ENCODE measurements around the gene ITPR1. TPM values are rescaled to one million over a fixed set of nuclear protein-coding genes. Genes with fewer than 3 reads are reported as not detected.

Gene ITPR1
- total RNA-seq, 4 donors from 2014 or later, result 56.1 to 71.2 (median 61.9) TPM

DNA sequence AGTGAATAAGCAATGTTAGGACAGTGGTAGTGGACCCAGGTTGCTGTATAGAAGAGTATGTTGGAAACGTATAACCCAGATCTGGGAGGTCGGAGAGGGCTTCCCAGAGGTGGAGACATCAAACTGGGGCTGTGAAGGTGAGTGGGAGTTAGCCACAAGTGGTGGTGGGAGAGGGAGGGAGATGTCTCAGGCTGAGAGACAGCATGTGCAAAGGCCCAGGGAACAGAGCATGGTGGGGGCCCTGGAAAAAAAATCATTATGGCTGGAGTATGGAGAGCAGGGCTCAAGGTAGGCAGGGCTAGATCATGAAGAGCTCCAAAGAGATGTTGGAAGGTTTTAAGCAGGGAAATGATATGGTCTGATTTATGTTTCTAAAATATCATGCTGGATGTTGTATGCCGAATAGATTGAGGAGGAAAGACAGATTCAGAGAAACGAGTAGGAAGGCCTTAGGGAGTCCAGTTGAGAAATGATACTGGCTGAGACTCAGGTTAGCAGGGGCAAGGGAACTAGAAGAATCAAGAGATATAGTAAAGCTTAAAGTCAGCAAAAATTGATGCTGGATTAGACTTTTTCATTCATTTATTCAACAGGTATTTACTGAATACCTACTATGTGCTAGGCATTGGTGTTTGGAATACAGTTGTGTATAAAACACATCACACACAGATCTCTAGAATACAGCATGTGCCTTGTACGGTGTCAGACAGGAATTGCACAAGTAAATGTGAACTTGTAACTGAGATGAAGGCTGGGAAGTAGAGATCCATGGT, 17.0 kb downstream of the ITPR1 start:
- no peak overlapping the region for H3K4me3 ChIP-seq
- H3K27me3 ChIP-seq, result no peaks in the 10 kb centered on the region
- no peak overlapping the region for H3K27ac ChIP-seq
- no peaks in the 10 kb centered on the region for H3K36me3 ChIP-seq
- TF ChIP-seq CTCF (IDR thresholded peaks at IDR 0.05) (no peak), EP300 (IDR thresholded peaks at IDR 0.05) (no peak), POLR2A (IDR thresholded peaks at IDR 0.05) (no peak)
- DNase-seq (ENCODE audit: low spot score in 2 of 2), result no peak
- 80 to 83% methylated on average over 5 of the region's 5 CpGs for WGBS, 2 donors
- no peaks in the 10 kb centered on the region for H3K9me3 ChIP-seq
- H3K4me1 ChIP-seq, result peaks cover 0 to 5% (median under 1%) of the 10 kb centered on the region in 4 donors

DNA sequence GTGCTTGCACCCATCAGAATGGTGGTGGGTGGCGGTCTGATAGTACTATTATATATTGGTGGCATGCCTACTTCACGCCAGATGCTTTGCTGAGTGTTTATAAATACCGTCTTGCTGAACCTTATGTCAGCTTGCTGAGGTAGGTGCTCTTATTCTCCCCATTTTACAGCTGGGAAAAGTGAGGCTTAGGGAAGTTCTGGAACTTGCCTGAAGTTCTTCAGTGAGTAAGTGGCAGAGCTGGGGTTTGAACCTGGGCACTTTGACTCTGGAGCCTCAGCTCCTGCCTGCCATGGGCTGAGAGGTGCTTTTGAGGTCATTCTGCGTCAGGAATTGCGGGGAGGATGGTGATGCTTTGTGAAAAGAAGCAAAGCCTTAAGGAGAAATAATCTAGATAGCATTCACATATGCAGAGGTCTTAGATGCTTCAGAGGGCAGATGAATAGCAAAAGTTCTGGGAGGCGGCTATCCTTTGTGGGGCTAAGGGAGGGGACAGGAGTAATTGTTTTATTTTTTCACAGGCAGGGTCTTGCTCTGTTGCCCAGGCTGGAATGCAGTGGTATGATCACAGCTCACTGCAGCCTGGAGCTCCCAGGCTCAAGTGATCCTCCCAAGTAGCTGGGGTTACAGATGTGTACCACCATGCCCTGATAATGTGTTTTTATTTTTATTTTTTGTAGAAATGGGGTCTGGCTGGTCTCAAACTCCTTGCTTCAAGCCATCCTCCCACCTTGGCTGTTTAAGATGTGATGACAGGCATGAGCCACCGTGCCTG, 18.5 kb downstream of the ITPR1 start:
- H3K27ac ChIP-seq, result no peak overlapping the region
- TF ChIP-seq EP300 (IDR thresholded peaks at IDR 0.05) (no peak), POLR2A (IDR thresholded peaks at IDR 0.05) (no peak), CTCF (IDR thresholded peaks at IDR 0.05) (no peak)
- WGBS, 2 donors, result 72 to 74% methylated on average over 7 of the region's 7 CpGs

DNA sequence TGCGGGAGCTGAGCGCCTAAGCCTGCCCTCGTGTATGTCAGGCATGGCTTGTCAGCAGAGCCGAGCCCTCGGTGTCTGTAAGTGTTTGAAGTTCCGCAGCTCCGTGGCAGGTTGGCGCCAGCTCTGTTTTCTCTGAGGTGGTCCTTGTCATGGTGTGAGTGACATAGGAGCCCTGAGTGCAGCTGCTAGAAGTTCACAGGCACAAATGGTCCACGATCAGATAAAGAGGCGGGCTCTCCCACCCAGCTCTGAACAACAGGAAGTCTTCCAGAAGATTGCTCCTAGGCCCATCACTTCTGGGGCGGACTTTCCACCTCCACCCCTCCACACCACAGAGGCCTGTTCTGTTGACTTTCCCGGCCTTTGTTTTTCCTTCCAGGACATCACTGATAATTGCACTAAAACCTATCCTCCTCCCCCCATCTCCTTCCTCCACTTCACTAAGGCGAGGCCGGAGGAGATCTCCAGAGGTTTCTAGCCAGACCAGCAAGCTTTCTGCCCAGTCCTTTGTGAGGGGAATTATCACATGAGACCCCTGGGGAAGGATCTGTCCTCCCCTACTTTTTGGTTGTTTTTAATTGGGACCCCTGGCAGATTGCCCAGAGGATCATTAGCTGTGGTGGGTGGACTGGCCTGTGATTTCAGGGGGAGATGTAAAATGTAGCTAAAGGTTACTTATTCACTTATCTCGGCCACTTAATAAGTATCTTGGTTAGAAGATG, 19.9 kb downstream of the ITPR1 start:
- no peaks in the 10 kb centered on the region for H3K27me3 ChIP-seq
- TF ChIP-seq CTCF (IDR thresholded peaks at IDR 0.05), result no peak
- no peak for TF ChIP-seq POLR2A (IDR thresholded peaks at IDR 0.05)
- no peak for TF ChIP-seq EP300 (IDR thresholded peaks at IDR 0.05)
- no peaks in the 10 kb centered on the region for H3K36me3 ChIP-seq
- DNase-seq (ENCODE audit: low spot score in 2 of 2), result no peak
- 47 to 55% methylated on average over 14 to 15 of the region's 15 CpGs for WGBS, 2 donors
- H3K4me1 ChIP-seq, result peaks cover 0 to 20% (median 2%) of the 10 kb centered on the region in 4 donors
- no peaks in the 10 kb centered on the region for H3K9me3 ChIP-seq
- H3K27ac ChIP-seq, result no peak overlapping the region
- no peak overlapping the region for H3K4me3 ChIP-seq

More for the DNA sequence above, 18.5 kb downstream of the ITPR1 start:
- Histone ChIP-seq H3K4me1 (peaks cover 0 to 7% (median 0%) of the 10 kb centered on the region in 4 donors), H3K27me3 (no peaks in the 10 kb centered on the region), H3K9me3 (no peaks in the 10 kb centered on the region), H3K36me3 (no peaks in the 10 kb centered on the region), H3K4me3 (no peak overlapping the region)
- no peak for DNase-seq (ENCODE audit: low spot score in 2 of 2)

- Histone ChIP-seq H3K27ac (no peak overlapping the region), H3K9me3 (no peaks in the 10 kb centered on the region), H3K4me1 (peaks cover 0 to 21% (median 2%) of the 10 kb centered on the region in 4 donors), H3K4me3 (no peak overlapping the region), H3K27me3 (no peaks in the 10 kb centered on the region), H3K36me3 (no peaks in the 10 kb centered on the region)
- DNase-seq (ENCODE audit: low spot score in 2 of 2), result no peak
- TF ChIP-seq CTCF (IDR thresholded peaks at IDR 0.05) (no peak), POLR2A (IDR thresholded peaks at IDR 0.05) (no peak), EP300 (IDR thresholded peaks at IDR 0.05) (no peak)
- WGBS, 2 donors, result 83 to 84% methylated on average over 5 of the region's 5 CpGs
These were observed 21.2 kb downstream of the ITPR1 start for GRCh38 chr3:4514321-4514720.
